GM18502 (cell line): Measurements from ENCODE around the gene OPA3.

Experiments
- ATAC-seq: cut with Tn5 transposase; IDR thresholded peaks from one replicate; pipeline ENCODE4 v1.9.1; 2021; ENCODE audit warnings: mild to moderate bottlenecking; ENCODE audit not compliant: unreplicated experiment, poor library complexity

Gene OPA3

DNA sequence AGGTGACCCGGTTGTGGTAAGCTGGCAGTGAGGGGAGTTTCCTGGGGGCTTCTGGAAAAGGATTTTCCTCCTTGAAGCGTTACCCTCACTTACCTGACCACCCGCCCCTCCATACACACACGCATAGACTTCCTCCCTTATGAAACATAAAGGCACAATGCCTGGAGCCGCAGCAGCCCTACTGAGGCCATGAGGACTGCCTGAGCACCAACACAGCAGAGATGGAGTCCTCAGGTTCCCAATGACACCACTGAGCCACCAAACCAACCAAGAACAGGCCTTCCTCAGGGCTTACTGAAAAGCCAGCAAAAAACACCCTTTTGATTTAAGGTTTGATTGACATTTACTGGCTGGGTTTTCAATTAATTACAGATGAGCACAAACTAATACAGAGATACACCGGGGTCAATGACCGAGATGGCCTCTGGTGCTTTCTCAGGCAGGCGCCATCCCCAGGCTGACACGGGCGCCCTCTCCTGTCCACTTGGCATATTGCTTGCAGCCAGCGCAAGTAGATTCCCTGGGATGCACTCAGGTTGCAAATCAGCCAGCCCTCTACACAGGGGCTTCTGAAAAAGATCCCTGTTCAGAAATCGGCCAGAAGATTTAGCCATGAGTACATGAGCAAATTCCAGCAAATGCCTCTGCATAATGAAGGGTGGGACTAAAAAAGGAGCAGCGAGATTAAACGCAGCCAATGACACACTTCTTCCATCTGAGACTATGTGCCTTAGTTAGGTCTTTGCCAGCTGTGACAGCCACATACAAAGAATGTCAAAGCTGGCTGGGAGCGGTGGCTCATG is 14.8 kb downstream of the OPA3 start:
- no peak for ATAC-seq

DNA sequence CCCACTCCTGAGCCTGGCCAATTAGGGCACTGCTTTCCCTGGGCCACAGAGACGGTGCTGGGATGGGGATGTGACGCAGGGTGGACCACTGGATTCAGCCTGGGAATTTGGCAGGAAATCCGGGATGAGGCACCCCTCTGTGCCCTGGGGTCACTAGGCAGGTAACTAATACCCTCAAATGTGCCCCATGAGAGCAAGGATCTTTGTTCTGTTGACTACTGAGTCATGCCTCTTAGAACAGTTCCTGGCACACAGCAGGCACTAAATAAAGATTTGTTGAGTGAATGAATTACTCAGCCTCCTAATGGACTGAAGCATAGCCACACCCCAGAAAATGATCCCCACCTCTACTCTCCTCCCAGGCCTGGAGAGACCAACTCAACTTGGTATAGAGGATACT is 15.9 kb downstream of the OPA3 start:
- ATAC-seq, result no peak

DNA sequence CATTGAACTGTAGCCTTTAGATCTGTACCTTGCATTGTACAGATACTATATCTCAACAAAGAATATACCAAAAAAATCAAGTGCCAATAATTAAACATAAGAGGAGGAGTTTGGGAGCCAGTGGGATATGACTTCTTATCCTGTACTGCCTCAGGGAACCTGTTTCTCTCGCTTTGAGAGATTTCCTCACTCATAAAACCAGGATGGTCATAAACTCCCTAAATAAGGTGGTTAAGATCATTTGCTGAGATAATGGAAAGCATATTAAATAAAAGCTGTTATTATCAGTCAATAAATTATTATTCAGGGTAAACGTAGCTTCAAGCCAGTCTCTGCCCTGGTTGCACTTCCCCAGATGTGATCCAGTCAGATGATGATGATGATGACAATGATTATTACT is 17.0 kb downstream of the OPA3 start:
- ATAC-seq, result no peak

DNA sequence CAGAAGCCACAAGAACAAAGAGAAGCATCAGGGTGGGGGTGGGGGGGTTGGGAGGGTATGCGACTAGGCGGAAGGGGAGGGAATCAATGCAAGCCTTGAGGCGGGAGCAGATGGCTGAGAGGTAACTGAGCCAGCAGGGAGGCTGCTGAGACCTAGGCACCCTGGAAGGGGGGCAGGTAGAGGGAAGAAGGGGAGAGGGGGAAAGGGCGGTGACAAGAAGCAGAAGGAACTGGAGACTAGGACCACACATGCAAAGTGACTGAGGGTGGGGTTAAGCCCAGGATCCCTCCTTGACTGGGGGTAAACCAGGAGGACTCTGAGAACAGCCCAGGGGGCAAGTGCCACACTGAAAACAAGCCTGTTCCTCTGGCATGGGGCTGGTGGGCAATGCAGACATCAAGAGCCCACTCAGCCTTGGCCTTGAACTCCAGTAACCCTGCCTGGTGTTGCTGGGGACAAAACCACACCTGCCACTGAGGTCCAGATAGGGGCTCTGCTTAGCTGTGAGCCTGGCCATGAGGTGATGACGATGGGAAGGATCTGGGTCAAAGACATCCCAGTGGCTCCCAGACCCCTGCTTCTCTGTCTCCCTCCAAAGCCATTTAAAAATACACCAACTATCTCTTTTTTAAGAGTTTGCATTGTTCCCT is 20.3 kb downstream of the OPA3 start:
- no peak for ATAC-seq

DNA sequence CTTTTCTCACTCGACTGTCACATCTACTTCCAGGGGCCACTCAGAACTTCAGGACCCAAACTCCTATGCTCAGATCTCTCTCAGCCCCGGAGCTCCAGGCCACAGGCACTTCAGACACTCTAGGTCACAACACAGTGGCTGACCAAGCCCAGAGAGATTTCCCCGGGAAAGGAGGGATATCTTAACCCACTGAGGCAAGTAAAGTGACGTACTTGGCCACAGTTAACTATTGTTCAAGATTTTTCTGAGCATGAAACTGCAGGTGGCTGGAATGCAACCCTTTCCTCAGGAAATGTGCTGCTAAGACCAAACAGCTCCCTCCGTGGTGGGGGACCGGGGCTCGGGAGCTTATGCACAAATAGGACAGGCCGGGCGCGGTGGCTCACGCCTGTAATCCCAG is 23.9 kb downstream of the OPA3 start:
- no peak for ATAC-seq

DNA sequence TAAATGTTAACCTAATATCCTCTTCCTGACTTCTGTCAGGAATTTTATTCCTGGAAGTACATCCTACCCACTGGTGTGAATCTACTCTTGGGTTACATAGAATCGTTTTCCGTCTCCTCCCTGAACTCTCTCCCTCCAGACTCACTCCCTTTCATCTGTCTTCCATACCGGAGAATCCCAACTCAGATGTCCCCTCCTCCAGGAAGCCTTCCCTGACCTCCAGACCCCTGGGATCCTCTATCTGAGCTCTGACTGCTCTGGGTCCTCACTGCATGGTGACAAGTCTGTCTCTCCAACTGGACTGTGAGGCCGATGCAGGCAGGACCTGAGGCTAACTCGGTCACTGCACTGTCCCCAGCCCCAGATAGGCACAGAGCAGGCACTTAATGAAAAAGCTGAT is 24.6 kb downstream of the OPA3 start:
- no peak for ATAC-seq

DNA sequence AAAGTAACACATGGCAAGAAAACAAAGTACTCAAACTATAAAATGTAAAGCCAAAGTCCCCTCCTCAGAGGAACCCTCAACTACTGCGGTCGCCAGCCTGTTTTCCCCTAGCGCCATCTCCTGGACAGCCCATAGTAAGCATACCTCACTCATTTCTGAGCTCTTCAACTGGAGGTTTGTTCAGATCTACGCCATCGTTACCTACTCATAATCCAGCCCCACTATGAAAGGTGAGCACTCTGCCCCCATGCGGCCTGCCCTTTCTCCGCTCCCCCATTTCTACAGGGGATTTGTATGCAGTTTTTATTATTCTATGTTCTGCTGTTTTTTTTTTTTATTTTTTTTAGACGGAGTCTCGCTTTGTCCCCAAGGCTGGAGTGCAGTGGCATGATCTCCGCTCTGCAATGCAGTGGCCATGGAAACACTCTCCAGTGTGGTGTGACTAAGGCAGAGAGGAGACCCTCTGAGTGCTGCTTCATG is 26.2 kb downstream of the OPA3 start:
- no peak for ATAC-seq

DNA sequence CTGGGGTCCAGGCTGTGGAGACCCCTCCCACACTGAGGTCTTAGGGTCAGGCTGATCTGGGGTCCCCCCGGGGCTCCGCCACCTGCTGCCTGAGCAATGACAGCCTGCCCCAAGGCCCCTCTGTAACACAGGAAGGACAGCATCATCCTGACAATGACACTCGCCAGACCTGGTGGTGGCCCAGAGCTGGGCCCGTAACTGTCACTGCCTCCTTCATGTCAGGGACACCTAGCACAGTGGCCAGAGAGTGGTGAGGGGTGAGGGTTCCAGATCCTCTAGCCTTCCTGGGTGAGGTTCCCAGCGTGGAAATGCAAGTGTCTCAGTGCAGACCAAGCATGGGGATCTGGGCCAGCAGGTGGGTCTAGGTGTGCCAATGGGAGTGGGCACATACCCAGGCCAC is 27.8 kb downstream of the OPA3 start:
- no peak for ATAC-seq

DNA sequence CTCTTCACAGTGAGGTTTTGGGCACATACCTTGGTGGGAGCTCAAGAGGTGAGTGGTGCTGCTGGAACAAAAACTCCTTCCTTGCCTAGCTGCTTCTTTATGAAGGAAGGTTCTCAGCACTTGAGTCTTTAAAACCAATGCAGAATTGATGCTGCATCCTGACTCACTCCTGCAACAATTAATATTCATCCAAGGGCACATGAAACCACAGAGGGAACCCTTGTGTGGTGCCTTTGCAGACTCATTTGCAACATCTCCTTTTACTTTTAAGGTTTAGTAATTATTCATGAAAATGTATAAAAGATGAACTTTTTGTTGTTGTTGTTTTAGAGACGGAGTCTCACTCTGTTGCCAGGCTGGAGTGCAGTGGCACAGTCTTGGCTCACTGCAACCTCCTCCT is 30.1 kb downstream of the OPA3 start:
- ATAC-seq, result no peak

DNA sequence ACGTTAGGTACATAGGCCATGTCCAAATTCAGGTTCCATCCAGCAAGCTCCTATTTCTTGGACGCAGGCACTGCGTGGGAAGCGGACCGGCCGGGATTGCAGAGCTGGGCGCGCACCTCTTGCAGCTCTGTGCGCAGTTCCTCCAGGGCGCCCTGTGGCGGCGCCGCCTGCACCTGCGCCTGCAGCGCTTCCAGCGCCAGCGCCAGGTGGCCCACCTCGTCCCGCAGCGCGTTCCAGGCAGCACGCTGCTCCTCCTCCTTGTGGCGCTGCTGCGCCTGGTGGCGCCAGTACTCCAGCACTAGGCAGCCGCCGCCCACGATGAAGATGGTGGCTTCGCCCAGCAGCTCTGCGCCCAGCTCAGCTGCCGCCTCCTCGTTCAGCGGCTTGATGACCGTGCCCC is 31.1 kb downstream of the OPA3 start:
- no peak for ATAC-seq

DNA sequence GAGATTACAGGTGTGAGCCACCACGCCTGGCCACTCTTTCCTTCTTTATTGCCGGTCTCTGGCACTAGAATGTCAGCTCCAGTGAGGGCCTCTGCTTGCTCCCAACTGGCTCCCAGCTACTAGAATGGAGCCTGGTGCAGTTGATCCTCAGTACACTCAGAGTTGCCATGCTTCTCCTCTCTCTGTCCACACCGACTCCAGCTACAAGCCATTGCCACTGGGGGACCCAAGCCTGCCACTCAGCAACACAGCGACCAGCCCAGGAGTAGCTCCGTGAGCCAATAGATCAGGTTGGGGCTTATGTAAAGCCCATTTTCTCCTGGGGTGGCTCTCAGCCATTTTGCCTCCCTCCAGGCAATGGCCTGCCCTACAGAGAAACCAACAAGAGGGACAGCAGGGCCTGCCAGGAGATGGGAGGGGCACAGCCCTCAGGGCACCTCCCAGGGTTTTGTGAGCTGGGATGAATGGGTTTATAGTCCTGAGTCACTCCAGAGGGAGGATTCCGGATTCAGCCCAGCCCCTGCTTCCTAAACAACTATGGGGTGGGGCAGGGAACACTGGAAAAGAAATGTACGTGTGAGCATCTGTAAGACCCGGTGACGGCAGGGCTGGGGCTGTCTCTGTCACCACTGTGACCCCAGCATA is 36.5 kb downstream of the OPA3 start:
- ATAC-seq, result no peak

DNA sequence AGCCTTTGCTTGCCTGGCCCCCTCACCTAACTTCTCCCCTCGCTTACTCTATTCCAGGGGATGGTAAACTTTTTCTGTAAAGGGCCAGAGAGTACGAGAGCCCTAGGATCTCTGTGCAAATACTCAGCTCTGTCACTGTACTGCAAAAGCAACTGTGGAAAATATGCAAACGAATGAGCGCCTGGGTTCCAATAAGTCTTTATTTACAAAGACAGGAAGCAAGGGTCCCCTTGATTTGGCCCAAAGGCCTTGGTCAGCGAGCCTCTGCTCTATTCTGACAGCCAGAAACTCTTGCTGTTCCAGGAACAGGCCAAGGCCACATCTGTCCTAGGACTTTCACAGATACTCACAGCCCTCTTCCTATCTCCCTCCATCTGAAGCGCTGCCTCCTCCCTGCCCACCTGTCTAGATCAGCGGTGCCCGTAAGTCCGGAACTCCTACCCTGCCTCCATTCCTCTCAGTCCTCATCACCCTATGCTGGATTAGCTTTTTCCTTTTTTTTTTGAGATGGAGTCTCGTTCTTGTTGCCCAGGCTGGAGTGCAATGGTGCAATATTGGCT is 37.3 kb downstream of the OPA3 start:
- ATAC-seq, result no peak

DNA sequence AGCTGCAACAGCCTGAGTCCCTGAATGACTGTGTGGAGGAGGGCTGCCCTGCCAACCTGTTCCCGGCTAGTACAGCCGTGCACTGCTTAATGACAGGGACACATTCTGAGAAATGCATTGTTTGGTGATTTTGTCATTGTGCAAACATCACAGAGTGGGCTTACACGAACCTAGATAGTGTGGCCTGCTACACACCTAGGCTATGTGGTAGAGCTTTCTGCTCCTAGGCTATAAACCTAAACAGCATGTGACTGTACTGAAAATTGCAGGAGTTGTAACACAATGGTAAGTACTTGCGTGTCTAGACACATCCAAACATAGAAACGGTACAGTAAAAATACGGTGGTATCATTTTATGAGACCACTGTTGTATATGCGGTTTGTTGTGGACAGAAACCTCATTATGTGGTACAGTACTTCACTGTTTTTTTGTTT is 42.4 kb downstream of the OPA3 start:
- ATAC-seq, result no peak

DNA sequence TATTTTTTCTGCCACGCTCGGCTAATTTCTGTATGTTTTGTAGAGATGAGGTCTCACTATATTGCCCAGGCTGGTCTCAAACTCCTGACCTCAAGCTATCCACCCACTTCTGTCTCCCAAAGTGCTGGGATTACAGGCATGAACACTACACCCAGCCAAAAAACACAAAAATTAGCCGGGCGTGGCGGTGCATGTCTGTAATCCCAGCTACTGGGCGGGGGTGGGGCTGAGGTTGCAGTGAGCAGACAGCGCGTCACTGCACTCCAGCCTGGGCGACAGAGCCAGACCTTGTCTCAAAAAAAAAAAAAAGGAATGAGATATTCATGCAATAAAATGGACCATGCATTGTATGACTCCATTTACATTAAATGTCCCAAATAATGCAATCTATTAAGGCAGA is 45.1 kb downstream of the OPA3 start:
- no peak for ATAC-seq

DNA sequence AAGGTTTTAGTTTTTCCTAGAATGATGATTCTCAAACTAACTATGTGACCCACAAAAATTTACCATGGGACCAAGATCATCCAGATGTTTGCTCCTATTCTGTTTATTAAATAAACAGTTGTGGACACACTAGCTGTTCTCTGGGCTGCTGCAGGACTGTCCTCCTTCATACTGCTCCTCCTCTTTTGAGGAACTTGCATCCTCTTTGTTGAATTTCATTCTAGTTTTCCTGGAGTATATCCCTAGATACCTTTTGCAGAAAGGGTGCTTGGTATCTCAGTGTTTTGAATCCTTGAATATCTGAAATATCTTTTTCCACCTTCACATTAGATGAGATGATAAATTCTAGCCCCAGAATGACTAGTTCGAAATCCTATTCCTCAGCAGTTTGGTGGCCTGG is 53.3 kb downstream of the OPA3 start:
- no peak for ATAC-seq

DNA sequence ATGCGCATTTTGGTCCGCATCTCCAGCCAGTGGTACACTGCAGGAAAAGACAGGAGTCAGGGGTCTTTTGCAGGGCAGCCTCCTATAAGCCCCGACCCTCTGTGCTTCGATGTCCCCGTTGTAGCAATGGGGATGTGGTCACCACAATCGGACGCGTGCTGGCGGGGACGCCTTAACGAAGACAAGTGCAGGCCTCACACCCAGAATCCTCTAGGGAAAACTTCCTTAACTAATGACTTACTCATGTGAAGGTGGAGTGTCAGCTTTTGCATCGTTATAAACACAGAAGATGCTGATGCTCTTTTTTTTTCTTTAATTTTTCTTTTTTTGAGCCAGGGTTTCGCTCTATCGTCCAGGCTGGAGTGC is 55.2 kb downstream of the OPA3 start:
- no peak for ATAC-seq

DNA sequence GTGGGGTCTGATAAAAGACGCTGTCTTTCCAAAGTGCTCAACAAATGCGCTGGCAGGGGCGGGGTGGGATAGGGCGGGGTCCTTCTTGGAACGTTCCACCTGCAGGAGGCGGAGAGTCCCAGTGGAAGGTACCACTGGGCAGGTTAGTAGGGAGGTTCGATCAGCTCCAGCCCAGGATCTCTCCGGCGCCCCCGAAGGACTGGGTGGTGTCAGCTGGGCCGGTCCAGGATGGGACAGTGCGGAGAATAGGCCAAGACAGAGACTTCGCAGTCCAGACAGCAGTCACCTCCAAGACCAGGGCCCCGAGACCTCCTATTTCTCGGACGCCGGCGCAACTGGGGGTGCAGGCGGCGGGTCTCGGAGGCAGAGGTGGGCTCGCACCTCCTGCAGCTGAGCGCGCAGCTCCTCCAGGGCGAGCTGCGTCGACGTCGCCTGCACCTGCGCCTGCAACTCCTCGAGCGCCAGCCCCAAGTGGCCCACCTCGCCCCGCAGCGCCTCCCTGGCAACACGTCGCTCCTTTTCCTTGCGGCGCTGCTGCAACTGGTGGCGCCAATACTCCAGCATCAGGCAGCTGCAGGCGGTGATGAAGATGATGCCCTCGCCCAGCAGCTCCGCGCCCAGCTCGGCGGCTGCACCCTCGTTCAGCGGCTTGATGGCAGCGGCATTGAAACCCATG is 55.7 kb downstream of the OPA3 start:
- no peak for ATAC-seq

DNA sequence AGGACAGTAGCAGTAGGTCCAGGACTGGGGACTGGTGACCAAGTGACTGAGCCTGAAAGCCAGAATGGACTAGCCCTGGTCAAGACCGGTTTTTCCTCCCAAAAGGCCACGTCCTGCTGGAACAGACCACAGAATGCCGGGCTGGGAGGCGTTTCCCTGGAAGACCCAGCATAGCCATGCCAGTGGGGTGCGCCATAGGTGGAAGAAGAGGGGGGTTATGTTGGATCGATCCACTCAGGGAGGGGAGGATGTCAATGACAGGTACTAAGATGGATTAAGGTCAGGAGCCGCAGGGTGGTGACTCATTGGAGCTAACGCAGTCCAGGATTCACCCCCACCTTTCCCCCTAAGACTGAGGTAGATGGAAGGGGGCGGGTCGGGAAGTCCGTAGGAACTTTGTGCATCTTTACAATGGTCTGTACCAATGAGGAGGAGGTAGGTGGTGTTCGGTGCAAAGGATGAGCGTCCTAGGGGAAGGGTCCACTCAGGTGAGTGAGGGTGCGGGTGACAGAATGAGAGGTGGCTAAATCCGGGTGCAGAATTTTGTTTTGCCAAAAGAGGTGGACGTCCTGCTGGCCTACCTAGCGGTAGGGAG is 56.4 kb downstream of the OPA3 start:
- ATAC-seq, result no peak

DNA sequence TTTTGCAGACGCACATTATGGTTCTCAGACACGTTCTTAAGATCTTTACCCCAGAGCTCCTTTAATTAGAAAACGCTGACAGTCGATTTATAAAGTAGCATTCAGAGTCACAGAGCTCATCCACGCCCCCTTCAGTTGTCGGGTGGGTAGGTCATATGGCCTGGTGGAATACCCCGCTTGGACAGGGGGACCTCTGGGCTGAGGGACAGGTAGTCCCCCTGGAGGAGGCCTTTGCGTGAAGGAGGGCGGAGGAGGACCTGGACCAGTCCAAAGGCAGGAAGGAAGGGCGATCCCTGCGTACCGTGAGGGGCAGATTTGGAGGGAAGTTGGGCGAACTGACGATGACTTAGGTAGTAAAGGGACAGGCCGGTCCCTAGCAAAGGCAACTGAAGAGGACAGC is 56.9 kb downstream of the OPA3 start:
- no peak for ATAC-seq

DNA sequence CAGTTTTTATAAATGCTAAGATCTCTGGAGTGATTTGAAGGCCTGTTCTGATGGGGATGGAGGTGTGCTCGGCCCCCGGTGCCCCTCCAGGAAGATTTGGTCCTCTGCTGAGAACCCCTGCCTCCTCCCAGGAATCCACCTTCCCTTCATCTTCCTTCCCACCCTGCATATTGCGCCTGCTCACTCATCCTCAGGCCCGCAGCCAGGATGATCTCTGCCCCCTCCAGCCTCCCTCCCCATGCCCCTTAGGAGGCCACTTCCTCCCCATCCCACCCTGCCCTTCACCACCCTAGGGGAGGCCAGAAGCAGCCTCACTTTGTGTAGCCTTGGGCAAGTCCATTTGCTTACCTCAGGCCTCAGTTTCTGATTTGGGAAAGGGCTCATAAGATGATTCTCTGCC is 57.6 kb downstream of the OPA3 start:
- no peak for ATAC-seq
